Measurements from ENCODE around the gene PLEKHG4. TPM values are rescaled to one million over a fixed set of nuclear protein-coding genes. Genes with fewer than 3 reads are reported as not detected.

Gene PLEKHG4
- total RNA-seq, 2 experiments from 2014 or later: 13.1 to 14.0 TPM

DNA sequence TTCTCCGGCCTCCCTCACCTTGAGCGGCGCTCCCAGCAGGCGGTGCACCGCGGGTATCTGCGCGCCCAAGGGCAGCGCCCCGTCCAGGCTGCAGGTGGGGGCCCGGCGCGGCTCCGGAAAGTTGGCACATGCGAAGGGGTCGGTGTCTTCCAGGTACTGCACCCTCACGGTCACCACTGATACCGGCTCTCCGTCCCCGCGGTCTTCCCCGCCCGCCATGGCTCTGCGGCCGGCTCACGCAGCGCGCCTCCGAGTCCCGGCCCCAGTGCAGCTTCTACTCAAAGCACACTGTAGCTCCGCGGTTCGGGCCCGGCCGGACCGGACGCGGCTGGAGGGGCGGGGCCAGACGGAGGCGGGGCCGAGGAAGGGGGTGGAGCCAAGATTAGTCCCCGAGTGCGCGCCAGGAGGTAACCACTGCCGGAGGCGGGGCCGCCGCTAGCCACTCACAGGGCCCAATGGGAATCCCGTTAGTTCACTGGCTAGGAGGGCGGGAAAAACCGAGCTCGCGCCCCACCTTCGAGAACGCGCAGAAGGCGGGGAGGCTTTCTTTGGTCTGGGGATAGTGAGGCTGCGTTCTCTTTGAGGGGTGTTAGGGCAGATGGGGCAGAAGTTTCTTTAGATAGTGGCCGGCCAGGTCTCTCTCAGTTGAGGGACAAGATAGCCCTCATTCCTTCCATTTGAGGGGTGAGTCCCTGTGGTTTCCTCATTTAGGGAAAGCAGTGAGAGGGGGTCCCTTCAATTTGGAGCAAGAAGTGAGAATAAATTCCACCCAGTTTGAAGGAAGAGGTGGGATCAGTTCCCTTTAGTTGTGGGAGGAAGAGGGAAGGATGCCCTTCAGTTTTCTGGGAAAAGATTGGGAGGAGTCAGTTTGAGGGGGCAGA lies 31.9 kb upstream of the PLEKHG4 start, which contains the start of gene FHOD1:
Gene FHOD1, minus strand, starts transcription at position 290 of the 881 bp plus-strand sequence. Its CDS starts 71 bp downstream, at position 219.
- Histone ChIP-seq H3K27ac (ENCODE audit: low read depth in 1 of 2, low read length in 2 of 2) (peak within 1 kb of the TSS; percentile 65 to 74), H3K27me3 (ENCODE audit: control insufficient read depth in 1 of 2, insufficient read depth in 2 of 2, low read length in 2 of 2) (peaks cover 0 to 6% of the 10 kb centered on the region in 2 experiments), H3K4me1 (ENCODE audit: insufficient read depth, low read length) (peaks cover 69% of the 10 kb centered on the region), H3K36me3 (ENCODE audit: insufficient read depth, low read length) (no peaks in the 10 kb centered on the region), H3K4me3 (ENCODE audit: low read length) (peak within 1 kb of the TSS; percentile 87), H3K9me3 (ENCODE audit: control insufficient read depth in 1 of 2, insufficient read depth in 1 of 2, low read length in 2 of 2) (no peaks in the 10 kb centered on the region)
- DNase-seq (peak; percentile 86 to 99 (median 96)), ATAC-seq (ENCODE audit: poor library complexity) (peak; percentile 74)
- Mint-ChIP-seq H3K27me3 (peaks cover 13% of the 10 kb centered on the region), H3K9me3 (no peaks in the 10 kb centered on the region), H3K27ac (peak within 1 kb of the TSS; percentile 68), H3K36me3 (ENCODE audit: low read depth) (no peaks in the 10 kb centered on the region), H3K4me3 (peak within 1 kb of the TSS; percentile 97), H3K4me1 (ENCODE audit: low read depth) (peaks cover 42% of the 10 kb centered on the region)
- intact Hi-C loops (cut with DNase I, micrococcal nuclease): loop anchor here (1.0 to 10.0 kb wide), 4 partner anchors 20 to 837 kb away; partner anchors contain the start of genes NFATC3 (in 1 of the 2), PHAF1 (in 1 of the 2), RANBP10 (in 1 of the 2) and TMEM208 (in 1 of the 2)
- TF ChIP-seq, protein P1, sequence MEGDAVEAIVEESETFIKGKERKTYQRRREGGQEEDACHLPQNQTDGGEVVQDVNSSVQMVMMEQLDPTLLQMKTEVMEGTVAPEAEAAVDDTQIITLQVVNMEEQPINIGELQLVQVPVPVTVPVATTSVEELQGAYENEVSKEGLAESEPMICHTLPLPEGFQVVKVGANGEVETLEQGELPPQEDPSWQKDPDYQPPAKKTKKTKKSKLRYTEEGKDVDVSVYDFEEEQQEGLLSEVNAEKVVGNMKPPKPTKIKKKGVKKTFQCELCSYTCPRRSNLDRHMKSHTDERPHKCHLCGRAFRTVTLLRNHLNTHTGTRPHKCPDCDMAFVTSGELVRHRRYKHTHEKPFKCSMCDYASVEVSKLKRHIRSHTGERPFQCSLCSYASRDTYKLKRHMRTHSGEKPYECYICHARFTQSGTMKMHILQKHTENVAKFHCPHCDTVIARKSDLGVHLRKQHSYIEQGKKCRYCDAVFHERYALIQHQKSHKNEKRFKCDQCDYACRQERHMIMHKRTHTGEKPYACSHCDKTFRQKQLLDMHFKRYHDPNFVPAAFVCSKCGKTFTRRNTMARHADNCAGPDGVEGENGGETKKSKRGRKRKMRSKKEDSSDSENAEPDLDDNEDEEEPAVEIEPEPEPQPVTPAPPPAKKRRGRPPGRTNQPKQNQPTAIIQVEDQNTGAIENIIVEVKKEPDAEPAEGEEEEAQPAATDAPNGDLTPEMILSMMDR (IDR thresholded peaks at IDR 0.05): no peak
- POLR2A ChIA-PET: interaction anchor here (0.6 to 6.2 kb wide), 11 partner anchors 8 to 234 kb away, joined by 3 to 81 read pairs (median 4); partner anchors contain the start of genes ATP6V0D1, B3GNT9 and TMEM208
- CTCF ChIA-PET: interaction anchor here (1.0 to 5.3 kb wide), 5 partner anchors 20 to 417 kb away, joined by 3 to 31 read pairs (median 3); partner anchors contain the start of genes NAE1 and TMEM208

DNA sequence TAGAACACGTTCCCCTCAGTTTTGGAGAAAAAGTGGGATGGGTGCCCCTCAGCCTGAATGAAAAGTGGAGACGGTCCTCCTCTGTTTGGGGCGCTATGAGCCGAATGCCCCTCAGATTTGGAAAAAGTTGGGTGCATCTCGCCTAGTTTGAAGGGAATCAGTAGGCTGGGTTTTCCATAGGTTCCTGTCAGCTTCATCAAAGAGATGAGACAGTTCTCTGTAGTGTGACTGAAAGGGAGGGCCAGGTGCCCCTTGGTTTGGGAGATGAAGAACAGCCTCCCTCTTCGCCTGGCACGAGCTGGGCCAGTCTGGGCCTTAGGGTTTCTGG lies 31.3 kb upstream of the PLEKHG4 start:
- H3K4me3 Mint-ChIP-seq: peak overlapping the region; percentile 97
- ChIA-PET POLR2A (interaction anchor here (0.9 to 6.2 kb wide), 10 partner anchors 9 to 234 kb away, joined by 3 to 81 read pairs (median 4); partner anchors contain the start of genes ATP6V0D1, B3GNT9 and TMEM208), CTCF (interaction anchor here (1.0 to 5.3 kb wide), 4 partner anchors 21 to 417 kb away, joined by 3 to 31 read pairs (median 4); partner anchors contain the start of genes NAE1 and TMEM208)
- no peaks in the 10 kb centered on the region for H3K36me3 ChIP-seq (ENCODE audit: insufficient read depth, low read length)
- H3K27me3 Mint-ChIP-seq: peaks cover 13% of the 10 kb centered on the region
- no peaks in the 10 kb centered on the region for H3K36me3 Mint-ChIP-seq (ENCODE audit: low read depth)
- H3K4me1 ChIP-seq (ENCODE audit: insufficient read depth, low read length): peaks cover 67% of the 10 kb centered on the region
- intact Hi-C loops (cut with DNase I, micrococcal nuclease): loop anchor here (5.0 to 10.0 kb wide), 3 partner anchors 141 to 837 kb away; partner anchors contain the start of genes NFATC3 (in 1 of the 2), PHAF1 (in 1 of the 2), RANBP10 (in 1 of the 2) and TSNAXIP1 (in 1 of the 2)
- ATAC-seq (ENCODE audit: poor library complexity): no peak
- peak overlapping the region; percentile 68 for H3K27ac Mint-ChIP-seq
- peaks cover 0 to 6% of the 10 kb centered on the region in 2 experiments for H3K27me3 ChIP-seq (ENCODE audit: control insufficient read depth in 1 of 2, insufficient read depth in 2 of 2, low read length in 2 of 2)
- H3K27ac ChIP-seq (ENCODE audit: low read depth in 1 of 2, low read length in 2 of 2): no peak overlapping the region
- TF ChIP-seq, protein P1 (IDR thresholded peaks at IDR 0.05): no peak
- DNase-seq: no peak
- H3K4me1 Mint-ChIP-seq (ENCODE audit: low read depth): peaks cover 42% of the 10 kb centered on the region
- H3K4me3 ChIP-seq (ENCODE audit: low read length): peak overlapping the region; percentile 87
- no peaks in the 10 kb centered on the region for H3K9me3 Mint-ChIP-seq
- H3K9me3 ChIP-seq (ENCODE audit: control insufficient read depth in 1 of 2, insufficient read depth in 1 of 2, low read length in 2 of 2): no peaks in the 10 kb centered on the region
